ENCODE results near the gene GTPBP1. TPM values are rescaled to one million over a fixed set of nuclear protein-coding genes. Genes with fewer than 3 reads are reported as not detected.

The GTPBP1 gene
- total RNA-seq, 1 donor from 2014 or later = 18.1 TPM

- no peak for DNase-seq (ENCODE audit: low read depth in 2 of 2)
Observed at GRCh38 chr22:38739300-38740055, 33.7 kb downstream of the GTPBP1 start.

- DNase-seq (ENCODE audit: low read depth in 2 of 2) = no peak
Observed at GRCh38 chr22:38740116-38740723, 34.5 kb downstream of the GTPBP1 start.

- no peak for DNase-seq (ENCODE audit: low read depth in 2 of 2)
Observed at GRCh38 chr22:38740754-38741153, 35.0 kb downstream of the GTPBP1 start.

GRCh38 chr22:38741166-38741565, 35.4 kb downstream of the GTPBP1 start:
- no peak for DNase-seq (ENCODE audit: low read depth in 2 of 2)

- no peak for DNase-seq (ENCODE audit: low read depth in 2 of 2)
Observed at GRCh38 chr22:38741576-38741975, 35.8 kb downstream of the GTPBP1 start.

GRCh38 chr22:38742176-38742942, 36.6 kb downstream of the GTPBP1 start:
- DNase-seq (ENCODE audit: low read depth in 2 of 2) = no peak

- DNase-seq (ENCODE audit: low read depth in 2 of 2) = no peak
Observed at GRCh38 chr22:38744981-38745380, 39.2 kb downstream of the GTPBP1 start.

GRCh38 chr22:38745676-38746460, 40.1 kb downstream of the GTPBP1 start:
- DNase-seq (ENCODE audit: low read depth in 2 of 2) = no peak

- DNase-seq (ENCODE audit: low read depth in 2 of 2) = no peak
Observed at GRCh38 chr22:38748487-38749136, 42.9 kb downstream of the GTPBP1 start.

GRCh38 chr22:38750104-38750503, 44.4 kb downstream of the GTPBP1 start:
- DNase-seq (ENCODE audit: low read depth in 2 of 2) = no peak

- no peak for DNase-seq (ENCODE audit: low read depth in 2 of 2)
Observed at GRCh38 chr22:38750638-38751037, 44.9 kb downstream of the GTPBP1 start.

GRCh38 chr22:38751066-38751421, 45.3 kb downstream of the GTPBP1 start:
- no peak for DNase-seq (ENCODE audit: low read depth in 2 of 2)

GRCh38 chr22:38751422-38752346, 45.9 kb downstream of the GTPBP1 start:
- DNase-seq (ENCODE audit: low read depth in 2 of 2) = peak in 1 of 2 donors; percentile 53

- DNase-seq (ENCODE audit: low read depth in 2 of 2) = peak; percentile 43 to 75
Observed at GRCh38 chr22:38753948-38754750, 48.4 kb downstream of the GTPBP1 start.

GRCh38 chr22:38754751-38755154, 49.0 kb downstream of the GTPBP1 start:
- peak; percentile 26 to 42 for DNase-seq (ENCODE audit: low read depth in 2 of 2)

- peak; percentile 76 to 83 for DNase-seq (ENCODE audit: low read depth in 2 of 2)
Observed at GRCh38 chr22:38755155-38755910, 49.6 kb downstream of the GTPBP1 start.

- peak; percentile 88 to 94 for DNase-seq (ENCODE audit: low read depth in 2 of 2)
Observed at GRCh38 chr22:38755911-38756532, 50.3 kb downstream of the GTPBP1 start, which contains the start of gene SUN2. TSS of gene SUN2 (minus strand) at chr22:38755998. CDS start at chr22:38752628, 3,370 bp downstream.
